B cell (primary cell): ENCODE results near the gene CERS5.

Experiments used
- EZH2 ChIP-seq: IDR thresholded peaks from 2 replicates; pipeline ENCODE4 v1.6.1; 2012; ENCODE audit warnings: borderline replicate concordance, low read depth, mild to moderate bottlenecking, moderate library complexity, low read length; ENCODE audit not compliant: insufficient read depth, poor library complexity, severe bottlenecking
- TF ChIP-seq, protein P1 (sequence below): fragments of 200-600 bp; IDR thresholded peaks from one replicate; pipeline ENCODE4 v1.8.0; 2022; ENCODE audit warnings: antibody characterized with exemption, mild to moderate bottlenecking

DNA sequence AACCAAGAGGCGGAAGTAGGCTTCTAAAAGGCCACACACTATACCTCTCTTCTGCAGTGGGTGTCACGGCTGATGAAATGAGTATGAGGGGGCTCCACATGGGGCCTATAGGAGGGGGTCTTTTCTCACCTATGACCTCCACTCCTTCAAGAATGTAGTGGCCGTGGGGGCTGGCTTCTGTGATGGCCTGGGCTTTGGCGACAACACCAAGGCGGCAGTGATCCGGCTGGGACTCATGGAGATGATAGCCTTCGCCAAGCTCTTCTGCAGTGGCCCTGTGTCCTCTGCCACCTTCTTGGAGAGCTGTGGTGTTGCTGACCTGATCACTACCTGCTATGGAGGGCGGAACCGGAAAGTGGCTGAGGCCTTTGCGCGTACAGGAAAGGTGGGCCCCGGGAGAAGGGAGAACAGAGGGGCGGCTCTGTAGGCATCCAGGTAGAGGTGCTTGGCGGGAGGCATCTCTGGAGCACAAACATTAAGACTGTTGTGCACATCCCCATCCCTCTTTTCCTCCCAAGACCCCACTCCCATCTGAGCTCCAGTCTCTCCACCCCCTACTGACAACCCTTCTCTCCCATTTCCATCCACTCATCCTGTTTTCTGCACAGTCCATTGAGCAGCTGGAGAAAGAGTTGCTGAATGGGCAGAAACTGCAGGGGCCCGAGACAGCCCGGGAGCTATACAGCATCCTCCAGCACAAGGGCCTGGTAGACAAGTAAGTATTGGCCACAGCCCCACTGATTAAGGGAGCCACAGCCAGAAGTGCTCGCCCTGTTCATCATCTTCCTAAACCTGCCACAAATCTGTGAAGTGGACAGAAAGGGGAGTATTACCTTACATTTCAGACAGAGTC, 59.5 kb downstream of the CERS5 start:
- TF ChIP-seq, protein P1, sequence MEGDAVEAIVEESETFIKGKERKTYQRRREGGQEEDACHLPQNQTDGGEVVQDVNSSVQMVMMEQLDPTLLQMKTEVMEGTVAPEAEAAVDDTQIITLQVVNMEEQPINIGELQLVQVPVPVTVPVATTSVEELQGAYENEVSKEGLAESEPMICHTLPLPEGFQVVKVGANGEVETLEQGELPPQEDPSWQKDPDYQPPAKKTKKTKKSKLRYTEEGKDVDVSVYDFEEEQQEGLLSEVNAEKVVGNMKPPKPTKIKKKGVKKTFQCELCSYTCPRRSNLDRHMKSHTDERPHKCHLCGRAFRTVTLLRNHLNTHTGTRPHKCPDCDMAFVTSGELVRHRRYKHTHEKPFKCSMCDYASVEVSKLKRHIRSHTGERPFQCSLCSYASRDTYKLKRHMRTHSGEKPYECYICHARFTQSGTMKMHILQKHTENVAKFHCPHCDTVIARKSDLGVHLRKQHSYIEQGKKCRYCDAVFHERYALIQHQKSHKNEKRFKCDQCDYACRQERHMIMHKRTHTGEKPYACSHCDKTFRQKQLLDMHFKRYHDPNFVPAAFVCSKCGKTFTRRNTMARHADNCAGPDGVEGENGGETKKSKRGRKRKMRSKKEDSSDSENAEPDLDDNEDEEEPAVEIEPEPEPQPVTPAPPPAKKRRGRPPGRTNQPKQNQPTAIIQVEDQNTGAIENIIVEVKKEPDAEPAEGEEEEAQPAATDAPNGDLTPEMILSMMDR, result no peak
- no peak for TF ChIP-seq EZH2
